HepG2 (cell line): Measurements from ENCODE around the gene RPP21. TPM values are rescaled to one million over a fixed set of nuclear protein-coding genes. Genes with fewer than 3 reads are reported as not detected.

Source experiments
- AFF4 ChIP-seq: sonication (generic); formaldehyde crosslinking; IDR thresholded peaks from 2 replicates; pipeline ENCODE4 v1.4.0; 2020; ENCODE audit warnings: missing genetic modification reagents
- AGO2 ChIP-seq: fragments of 200-400 bp; formaldehyde crosslinking; optimal IDR thresholded peaks from 2 replicates; pipeline ENCODE3; 2017; ENCODE audit warnings: mild to moderate bottlenecking, low read depth, low read length, moderate library complexity
- BATF2 ChIP-seq: sonication (generic); formaldehyde crosslinking; IDR thresholded peaks from 2 replicates; pipeline ENCODE4 v1.8.0; 2022; ENCODE audit warnings: mild to moderate bottlenecking, missing genetic modification reagents, moderate library complexity
- BRD4 ChIP-seq: sonication (generic); formaldehyde crosslinking; IDR thresholded peaks from 2 replicates; pipeline ENCODE4 v1.4.0; 2020; ENCODE audit warnings: missing genetic modification reagents
- EEA1 ChIP-seq: sonication (generic); formaldehyde crosslinking; IDR thresholded peaks from 2 replicates; pipeline ENCODE4 v1.5.1; 2020; ENCODE audit warnings: mild to moderate bottlenecking, missing genetic modification reagents, borderline replicate concordance
- ELF1 ChIP-seq: sonication (generic); formaldehyde crosslinking; IDR thresholded peaks from 2 replicates; pipeline ENCODE4 v1.4.0; 2020; ENCODE audit warnings: missing genetic modification reagents
- HHEX ChIP-seq: IDR thresholded peaks from 2 replicates; pipeline ENCODE4 v1.6.1; 2016; ENCODE audit warnings: control low read depth
- ISX ChIP-seq: sonication (generic); formaldehyde crosslinking; conservative IDR thresholded peaks from 2 replicates; pipeline ENCODE4 v1.5.0; 2020; ENCODE audit warnings: missing genetic modification reagents
- MAF1 ChIP-seq: sonication (generic); formaldehyde crosslinking; IDR thresholded peaks from 2 replicates; pipeline ENCODE4 v1.5.0; 2020; ENCODE audit warnings: missing genetic modification reagents, borderline replicate concordance
- MLX ChIP-seq: IDR thresholded peaks from 2 replicates; pipeline ENCODE4 v1.6.1; 2016
- MYNN ChIP-seq: sonication (generic); formaldehyde crosslinking; IDR thresholded peaks from 2 replicates; pipeline ENCODE4 v1.4.0; 2020; ENCODE audit warnings: mild to moderate bottlenecking, low read depth, missing genetic modification reagents
- NFATC3 ChIP-seq: sonication (generic); formaldehyde crosslinking; IDR thresholded peaks from 2 replicates; pipeline ENCODE4 v1.5.1; 2020; ENCODE audit warnings: mild to moderate bottlenecking, missing genetic modification reagents
- PITX1 ChIP-seq: sonication (generic); formaldehyde crosslinking; IDR thresholded peaks from 2 replicates; pipeline ENCODE4 v1.5.1; 2020; ENCODE audit warnings: mild to moderate bottlenecking, missing genetic modification reagents
- PLSCR1 ChIP-seq: sonication (generic); formaldehyde crosslinking; IDR thresholded peaks from 2 replicates; pipeline ENCODE4 v1.5.0; 2020; ENCODE audit warnings: missing genetic modification reagents, mild to moderate bottlenecking, borderline replicate concordance
- SIN3B ChIP-seq: fragments of 150-350 bp; IDR thresholded peaks from 2 replicates; pipeline ENCODE4 v1.6.1; 2014; ENCODE audit warnings: low read length
- SNAI1 ChIP-seq: sonication (generic); formaldehyde crosslinking; IDR thresholded peaks from 2 replicates; pipeline ENCODE4 v1.5.0; 2020; ENCODE audit warnings: mild to moderate bottlenecking, missing genetic modification reagents, borderline replicate concordance
- SSRP1 ChIP-seq: IDR thresholded peaks from 2 replicates; pipeline ENCODE4 v1.6.1; 2016; ENCODE audit warnings: control low read depth
- TBX3 ChIP-seq: fragments of 450-650 bp; IDR thresholded peaks from 2 replicates; pipeline ENCODE4 v1.6.1; 2017; ENCODE audit warnings: antibody characterized with exemption, mild to moderate bottlenecking, inconsistent platforms, borderline replicate concordance
- ZFP90 ChIP-seq: sonication (generic); formaldehyde crosslinking; IDR thresholded peaks from 2 replicates; pipeline ENCODE4 v1.8.0; 2022; ENCODE audit warnings: missing genetic modification reagents, mild to moderate bottlenecking, inconsistent platforms, borderline replicate concordance
- ZNF580 ChIP-seq: IDR thresholded peaks from 2 replicates; pipeline ENCODE4 v1.6.1; 2016; ENCODE audit warnings: low read depth, borderline replicate concordance
- ZNF619 ChIP-seq: sonication (generic); formaldehyde crosslinking; IDR thresholded peaks from 2 replicates; pipeline ENCODE4 v1.4.0; 2020; ENCODE audit warnings: mild to moderate bottlenecking, missing genetic modification reagents
- ZNF746 ChIP-seq: sonication (generic); formaldehyde crosslinking; IDR thresholded peaks from 2 replicates; pipeline ENCODE4 v1.8.0; 2022; ENCODE audit warnings: mild to moderate bottlenecking, missing genetic modification reagents
- polyA plus RNA-seq, 8 experiments: library from polyadenylated mRNA; depleted of rRNA in 3 of 8; stranded (reverse) in 7 of 8; unstranded in 1 of 8; fragments of >200 nt; fragmentation: Illumina TruSeq in 4 of 8; extraction: Trizol in 4 of 8; gene quantifications; 2 replicates each; pipeline versions ENCODE4 v1.2.1 to v1.2.3, GENCODE V29; 2011 to 2016; ENCODE audit warnings: low read depth in 4 of 8, missing spikeins in 1 of 8, mixed read lengths in 1 of 8; ENCODE audit not compliant: insufficient read depth in 1 of 8
- total RNA-seq, 5 experiments: library from RNA; depleted of rRNA; stranded (reverse); fragments of >200 nt; fragmentation: Illumina TruSeq; extraction: Trizol; gene quantifications; 2 replicates each; pipeline ENCODE4 v1.2.3, GENCODE V29; 2016; ENCODE audit warnings: low read depth in 1 of 5

RPP21 gene
- total and polyA plus RNA-seq, 2 of the 13 experiments (the other 11 are each of a cell fraction or from before 2014, with no cell fraction given) = 53.1 to 72.3 TPM

GRCh38 chr6:30326526-30327231 lies 18.3 kb upstream of the RPP21 start, which contains the start of gene TRIM39 (continued):
- TF ChIP-seq NFATC3 (no peak), MLX (CRISPR knock-in tag) (no peak), HHEX (no peak), ZNF746 (CRISPR knock-in tag) (no peak; the same call in 1 of the 2 replicates), ISX (no peak; the same call in 1 of the 2 replicates), ELF1 (CRISPR knock-in tag) (peak; percentile 91), SNAI1 (peak; percentile 60; the same call in 1 of the 2 replicates), ZNF619 (CRISPR knock-in tag) (no peak), BRD4 (CRISPR knock-in tag) (0 out of 2 replicates have a peak, but pooled peaks have one; percentile 32), ZFP90 (CRISPR knock-in tag) (peak; percentile 20; the same call in 1 of the 2 replicates), MYNN (CRISPR knock-in tag) (no peak), EEA1 (CRISPR knock-in tag) (peak; percentile 62), AFF4 (CRISPR knock-in tag) (no peak), PITX1 (no peak; the same call in 1 of the 2 replicates), TBX3 (peak; percentile 52; the same call in 1 of the 2 replicates), MAF1 (CRISPR knock-in tag) (peak; percentile 78; the same call in 1 of the 2 replicates), PLSCR1 (CRISPR knock-in tag) (no peak), AGO2 (peak; percentile 86), ZNF580 (CRISPR knock-in tag) (peak; percentile 42; the same call in 1 of the 2 replicates), BATF2 (CRISPR knock-in tag) (peak; percentile 93), SIN3B (no peak), SSRP1 (no peak)
